COR-L47 (cell line): ENCODE data around the gene CLIC1.

Experiments used
- DNase-seq: peaks from one replicate; lab custom pipeline; 2025; lab: John Stamatoyannopoulos, UW

CLIC1 gene

DNA sequence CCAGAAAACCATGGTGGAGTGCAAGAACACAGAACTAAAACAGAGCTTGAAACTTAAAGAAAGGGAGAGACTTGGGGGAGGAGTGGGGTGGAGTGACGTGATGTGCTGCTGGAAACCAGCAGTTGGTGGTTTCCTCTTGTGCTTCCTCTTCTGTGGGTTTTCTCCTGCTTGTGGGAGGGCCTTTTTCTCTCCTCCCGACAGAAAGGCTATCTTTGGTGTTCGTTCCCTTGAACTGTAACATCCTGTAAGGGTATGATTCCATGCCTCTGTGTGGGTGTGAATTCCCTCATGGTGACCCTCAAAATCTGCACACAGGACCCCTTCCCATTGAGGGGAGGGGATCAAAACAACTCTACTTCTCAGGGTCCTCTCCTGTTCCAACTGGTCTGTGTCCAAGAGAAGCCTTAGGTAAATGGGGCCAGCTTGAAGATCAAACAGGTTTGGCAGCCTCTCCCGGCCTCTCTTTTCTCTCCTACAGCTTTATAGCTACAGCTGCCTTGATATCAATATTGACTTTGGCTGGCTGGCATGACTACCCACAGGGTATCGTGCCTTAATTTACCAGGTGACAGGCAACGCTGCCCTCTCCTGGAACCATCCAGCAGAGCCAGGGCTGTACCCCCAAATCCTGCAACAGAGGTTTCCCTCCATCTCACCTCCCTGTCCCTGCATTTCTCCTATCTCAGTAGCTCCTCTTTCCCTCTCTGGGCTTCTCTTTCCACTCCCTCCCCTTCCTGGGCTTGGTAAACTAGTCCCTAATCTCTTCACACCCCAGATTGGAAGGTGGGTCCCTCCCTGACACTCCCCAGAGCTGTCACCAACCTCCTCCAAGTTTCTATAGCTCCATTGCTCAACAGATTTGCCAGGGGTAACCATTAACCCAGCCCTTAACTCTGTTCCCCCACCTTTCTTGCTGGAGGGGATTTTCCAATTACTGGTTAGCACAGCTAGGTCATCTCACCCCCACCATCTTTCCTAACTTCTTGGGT is 2.0 kb upstream of the CLIC1 start:
- peak; percentile 92 for DNase-seq

DNA sequence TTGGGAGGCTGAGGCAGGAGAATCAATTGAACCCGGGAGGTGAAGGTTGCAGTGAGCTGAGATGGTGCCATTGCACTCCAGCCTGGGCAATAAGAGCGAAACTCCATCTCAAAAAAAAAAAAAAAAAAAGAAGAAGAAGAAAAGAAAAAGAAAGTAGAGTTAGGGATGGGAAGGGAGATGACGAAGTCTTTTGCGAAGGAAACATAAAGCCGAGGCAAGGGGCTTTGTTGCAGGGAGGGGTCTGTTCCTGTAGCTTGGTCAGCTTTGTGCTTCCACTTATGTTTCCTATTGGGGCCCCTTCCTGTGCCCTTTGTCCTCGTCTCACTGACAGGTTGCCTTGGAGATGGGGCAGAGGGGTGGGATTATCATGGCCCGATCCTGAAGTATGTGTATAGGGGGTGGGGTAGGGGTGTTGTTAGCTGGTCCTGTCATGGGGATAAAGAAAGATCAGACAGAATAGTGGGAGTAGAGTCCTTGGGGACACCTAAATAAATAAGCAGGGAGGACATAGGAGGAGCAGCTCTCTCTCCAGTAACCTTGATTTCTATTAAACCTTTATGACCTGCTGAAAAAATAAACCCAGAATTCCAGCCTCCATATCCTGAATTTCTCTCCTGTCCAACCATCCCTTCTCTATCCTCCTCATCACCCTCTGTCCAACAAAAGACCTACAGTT is 1.1 kb upstream of the CLIC1 start:
- no peak for DNase-seq

DNA sequence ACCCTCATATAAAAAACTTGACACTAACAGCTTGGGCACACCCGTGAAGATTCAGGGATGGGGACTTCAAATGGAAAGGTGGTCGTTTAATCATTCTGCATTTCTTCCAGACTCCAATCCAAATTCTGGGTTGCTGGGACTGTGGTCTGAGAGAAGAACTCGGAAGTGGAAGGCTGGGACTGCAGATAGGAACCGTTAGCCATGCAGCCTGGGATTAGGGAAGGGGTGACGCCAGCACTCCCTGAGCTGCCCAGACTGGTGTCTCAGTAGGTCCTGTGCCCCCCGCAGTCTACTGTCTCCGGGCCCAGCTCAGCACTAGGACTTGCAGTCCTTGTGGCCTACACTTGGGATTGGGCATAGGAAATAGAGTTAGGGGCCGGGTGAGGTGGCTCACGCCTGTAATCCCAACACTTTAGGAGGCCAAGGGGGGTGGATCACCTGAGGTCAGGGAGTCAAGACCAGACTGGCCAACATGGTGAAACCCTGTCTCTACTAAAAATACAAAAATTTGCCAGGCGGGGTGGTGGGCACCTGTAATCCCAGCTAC is 511 bp upstream of the CLIC1 start:
- DNase-seq: no peak

GRCh38 chr6:31734821-31735406 is 1.4 kb downstream of the CLIC1 start:
- DNase-seq: no peak

DNA sequence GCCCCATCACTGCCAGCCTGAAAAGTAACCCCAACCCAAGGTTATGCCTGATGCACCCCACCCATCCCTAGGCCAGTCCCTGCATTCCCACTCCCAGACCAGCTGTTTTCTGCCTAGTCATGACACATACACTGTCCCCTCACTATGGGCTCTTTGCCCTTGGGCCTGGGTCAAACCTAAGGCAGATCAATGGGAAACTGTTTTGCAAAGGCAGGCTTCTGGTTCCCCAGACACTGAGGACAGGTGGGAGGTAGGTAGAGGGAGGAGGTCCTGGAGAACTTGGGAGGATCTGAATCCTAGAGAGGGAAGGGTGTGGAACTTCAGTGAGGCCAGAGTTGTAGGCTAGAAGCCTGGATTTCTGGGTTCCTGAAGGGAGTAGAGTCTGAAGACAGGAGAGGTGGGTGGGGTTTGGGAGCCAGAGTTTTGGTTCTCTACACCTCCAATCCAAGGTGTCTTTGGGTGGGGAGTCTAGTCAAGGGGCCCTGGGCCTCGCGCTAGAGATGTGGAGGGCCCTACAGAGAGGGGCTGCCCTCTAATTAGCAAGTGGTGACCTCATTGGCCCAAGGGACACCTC is 2.0 kb downstream of the CLIC1 start:
- DNase-seq: no peak

GRCh38 chr6:31733734-31734133 is 2.6 kb downstream of the CLIC1 start:
- no peak for DNase-seq

- no peak for DNase-seq
These were observed 4.3 kb downstream of the CLIC1 start for GRCh38 chr6:31732029-31732428.

- DNase-seq: no peak
These were observed 5.7 kb downstream of the CLIC1 start for GRCh38 chr6:31730631-31731086.

- no peak for DNase-seq
These were observed 6.2 kb downstream of the CLIC1 start for GRCh38 chr6:31729979-31730630.

- DNase-seq: peak; percentile 62
These were observed 6.8 kb downstream of the CLIC1 start for GRCh38 chr6:31729515-31729978.

- DNase-seq: no peak
These were observed 7.4 kb downstream of the CLIC1 start, which contains the start of gene DDAH2 for GRCh38 chr6:31728767-31729514. Gene DDAH2, minus strand, starts transcription at chr6:31729299. Its CDS starts 138 bp downstream, at chr6:31729161.

GRCh38 chr6:31727717-31728671 is 8.3 kb downstream of the CLIC1 start:
- no peak for DNase-seq

DNA sequence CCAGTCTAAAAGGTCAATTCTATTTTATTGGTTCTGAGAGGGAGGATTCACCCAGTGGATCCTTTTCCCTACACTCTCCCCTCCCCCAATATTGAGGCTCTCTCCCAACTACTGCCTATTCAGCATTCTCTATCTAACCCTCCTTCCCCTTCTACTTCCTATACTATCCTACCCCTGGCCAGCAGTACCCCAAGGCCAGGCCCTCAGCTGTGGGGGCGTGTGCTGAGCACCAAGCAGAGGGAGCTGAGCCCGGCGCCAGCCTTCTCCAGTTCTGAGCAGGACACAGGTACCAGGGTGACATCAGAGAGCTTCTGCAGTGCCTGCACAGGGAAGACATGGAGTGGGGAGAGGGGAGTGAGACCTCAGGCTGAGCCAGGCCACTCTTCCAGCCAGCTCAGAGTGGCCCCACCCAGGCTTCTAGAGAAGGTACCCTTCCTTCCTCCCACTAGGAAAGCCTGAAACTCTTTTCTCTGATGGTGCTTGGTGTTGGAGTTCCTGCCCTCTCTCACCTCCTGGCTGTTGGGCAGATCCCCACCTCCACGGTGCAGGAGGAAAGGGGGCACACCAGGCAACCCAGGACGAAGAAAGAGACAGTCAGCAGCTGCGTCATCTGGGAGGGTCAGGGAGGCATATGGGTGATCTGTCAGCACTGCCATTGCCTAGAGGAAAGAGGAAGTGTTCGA is 9.2 kb downstream of the CLIC1 start:
- DNase-seq: no peak

DNA sequence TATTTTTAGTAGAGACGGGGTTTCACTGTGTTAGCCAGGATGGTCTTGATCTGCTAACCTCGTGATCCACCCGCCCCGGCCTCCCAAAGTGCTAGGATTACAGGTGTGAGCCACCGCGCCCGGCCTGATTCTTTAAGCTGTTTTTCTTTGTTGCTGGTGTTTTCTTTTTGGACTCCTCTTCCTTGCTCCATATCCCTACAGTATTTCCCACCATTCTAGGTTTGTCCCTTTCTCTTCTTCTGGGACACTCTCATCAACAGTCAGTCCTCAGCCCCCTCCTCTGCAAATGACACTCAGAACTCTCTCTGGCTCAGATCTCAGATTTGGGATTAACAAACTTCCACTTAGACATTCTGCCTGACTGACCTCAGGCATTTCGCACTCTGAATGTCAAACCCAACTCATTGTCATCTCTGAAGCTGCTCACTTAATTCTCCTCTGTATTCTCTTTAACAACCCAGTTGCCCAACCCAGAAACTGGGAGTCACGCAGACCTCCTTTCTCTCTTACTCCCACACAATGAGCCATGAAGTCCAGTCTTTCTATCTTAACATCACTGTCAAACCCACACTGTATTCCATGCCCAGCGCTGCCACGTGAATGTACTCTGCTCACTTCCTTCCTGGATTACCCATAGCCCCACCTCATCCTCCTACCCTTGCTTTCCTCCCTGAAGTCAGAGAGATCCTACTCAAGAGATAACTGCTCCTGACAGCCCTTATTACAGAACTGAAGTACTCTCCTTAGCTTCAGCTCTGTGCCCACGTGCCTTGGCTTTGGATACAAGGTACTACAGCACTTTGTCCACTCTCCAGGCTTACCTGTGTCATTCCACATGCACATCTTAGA is 10.6 kb downstream of the CLIC1 start:
- no peak for DNase-seq

- DNase-seq: no peak
These were observed 12.2 kb downstream of the CLIC1 start for GRCh38 chr6:31723980-31724691.

- no peak for DNase-seq
These were observed 12.9 kb downstream of the CLIC1 start, which contains the start of gene MPIG6B for GRCh38 chr6:31723245-31723979. Gene MPIG6B, plus strand, starts transcription at chr6:31723373. Its CDS starts 11 bp downstream, at chr6:31723384.
